ENCODE measurements around the gene SSC5D.
"Not testable (repeated sequence)": the region's sequence is repeated elsewhere in the genome, so short reads cannot be mapped to it uniquely, and the experiment has no call there.

SSC5D gene

DNA sequence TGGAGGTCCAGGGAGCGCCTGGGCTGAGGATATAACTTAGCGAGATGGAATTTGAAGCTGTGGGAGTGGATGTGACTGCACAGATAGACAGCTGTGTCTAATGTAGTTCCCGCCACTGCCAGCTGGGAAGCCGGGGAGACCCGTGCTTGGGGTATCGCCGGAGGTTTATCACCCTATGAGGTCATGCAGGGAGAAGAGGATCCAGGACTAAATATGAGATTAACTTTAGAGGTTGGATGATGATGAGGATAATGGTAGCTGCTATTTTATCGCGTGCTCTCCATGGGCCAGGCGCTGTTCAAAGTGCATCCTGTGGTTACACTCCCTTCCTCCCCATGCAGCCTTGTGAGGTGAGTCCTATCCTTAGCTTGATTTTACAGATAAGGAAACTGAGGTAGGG lies 19.9 kb downstream of the SSC5D start:
- DNase-seq = no peak

DNA sequence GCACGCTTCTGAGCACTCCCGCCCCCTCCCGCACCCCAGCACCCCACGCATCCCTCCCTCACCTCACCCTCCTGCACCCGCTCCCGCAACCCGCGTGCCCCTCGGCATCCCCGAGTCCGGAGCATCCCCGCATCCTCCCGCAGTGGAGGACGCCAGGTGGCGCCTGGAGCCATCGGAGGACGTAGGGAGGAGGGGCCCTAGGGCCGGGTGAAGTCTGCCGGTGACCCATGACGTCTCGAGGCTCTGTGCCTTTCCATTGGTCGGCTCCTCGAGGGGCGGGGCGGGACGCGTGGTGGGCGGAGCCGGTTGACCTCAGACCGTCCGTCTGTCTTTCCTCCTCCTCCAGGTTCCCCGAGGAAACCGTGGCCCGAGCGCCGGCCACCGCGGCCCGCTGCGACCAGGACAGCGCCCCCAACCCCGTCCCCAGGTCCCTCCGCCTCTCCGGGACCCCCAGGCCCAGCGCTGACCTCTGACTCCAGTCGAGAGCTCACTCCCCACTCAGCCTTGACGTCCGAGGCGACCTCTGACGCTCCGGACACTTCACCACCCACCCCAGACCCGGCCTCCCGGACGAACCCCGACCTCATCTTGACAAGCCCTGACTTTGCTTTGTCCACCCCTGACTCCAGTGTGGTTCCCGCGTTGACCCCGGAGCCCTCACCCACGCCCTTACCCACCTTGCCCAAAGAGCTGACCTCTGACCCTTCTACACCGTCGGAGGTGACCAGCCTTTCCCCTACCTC lies 28.8 kb downstream of the SSC5D start:
- peak; percentile 92 for DNase-seq

DNA sequence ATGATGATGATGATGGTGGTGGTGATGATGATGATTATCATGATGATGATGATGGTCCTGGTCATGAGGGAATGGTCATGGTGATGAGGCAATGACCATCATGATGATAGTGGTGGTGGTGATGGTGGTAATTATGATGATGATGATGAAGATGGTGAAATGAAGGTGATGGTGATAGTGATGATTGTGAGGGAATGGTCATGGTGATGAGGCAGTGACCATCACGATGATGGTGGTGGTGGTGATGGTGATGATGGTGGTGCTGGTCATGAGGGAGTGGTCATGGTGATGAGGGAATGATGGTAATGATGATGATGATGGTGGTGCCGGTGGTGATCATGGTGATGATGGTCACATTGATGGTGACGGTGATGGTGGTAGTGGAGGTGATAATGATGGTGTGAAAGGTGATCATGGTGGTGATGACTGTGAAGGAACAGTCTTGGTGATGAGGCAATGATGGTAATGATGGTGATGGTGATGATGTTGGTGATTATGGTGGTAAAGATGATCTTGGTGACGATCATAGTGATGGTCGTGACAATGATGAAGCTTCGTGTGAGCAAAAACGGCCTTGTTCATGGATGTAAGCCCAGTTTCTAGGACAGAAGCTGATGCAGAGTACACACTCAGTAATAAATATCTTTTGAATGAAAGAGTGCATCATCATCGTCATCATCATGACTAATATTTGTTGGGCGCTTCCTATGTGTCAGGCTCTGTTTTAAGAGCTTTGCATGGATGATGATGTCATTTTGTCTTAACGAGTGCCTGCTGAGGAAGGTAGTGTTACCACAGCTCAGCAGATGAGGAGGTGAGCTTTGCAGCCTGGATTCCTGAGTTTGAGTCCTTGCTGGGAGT lies 31.4 kb downstream of the SSC5D start:
- DNase-seq = no peak

DNA sequence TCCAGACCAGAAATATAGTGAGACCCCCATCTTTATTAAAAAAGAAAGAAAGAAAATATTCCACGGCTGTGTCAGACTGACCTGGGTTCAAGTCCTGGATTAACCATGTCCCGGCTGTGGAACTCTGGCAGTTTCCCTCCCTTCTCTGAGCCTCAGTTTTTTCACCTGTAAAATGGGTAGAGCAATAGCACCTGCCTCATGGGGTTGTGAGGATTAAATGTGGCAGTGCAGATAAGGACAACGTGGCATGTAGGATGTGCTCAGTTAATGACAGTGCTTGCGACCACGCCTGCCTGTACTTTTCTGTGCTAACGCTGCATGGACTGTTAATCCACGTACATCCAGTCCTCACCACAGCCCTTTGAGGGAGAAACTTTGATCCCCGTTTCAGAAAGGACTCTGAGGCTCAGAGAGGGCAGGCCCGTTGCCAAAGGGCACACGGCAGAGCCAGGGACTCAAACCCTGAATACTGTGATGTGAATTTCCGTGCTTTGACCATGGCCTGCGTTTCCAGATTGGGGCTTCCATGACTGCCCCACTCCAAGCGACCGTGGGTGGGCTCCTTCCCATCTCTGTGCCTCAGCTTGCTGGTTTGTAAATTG lies 32.6 kb downstream of the SSC5D start:
- DNase-seq = no peak

DNA sequence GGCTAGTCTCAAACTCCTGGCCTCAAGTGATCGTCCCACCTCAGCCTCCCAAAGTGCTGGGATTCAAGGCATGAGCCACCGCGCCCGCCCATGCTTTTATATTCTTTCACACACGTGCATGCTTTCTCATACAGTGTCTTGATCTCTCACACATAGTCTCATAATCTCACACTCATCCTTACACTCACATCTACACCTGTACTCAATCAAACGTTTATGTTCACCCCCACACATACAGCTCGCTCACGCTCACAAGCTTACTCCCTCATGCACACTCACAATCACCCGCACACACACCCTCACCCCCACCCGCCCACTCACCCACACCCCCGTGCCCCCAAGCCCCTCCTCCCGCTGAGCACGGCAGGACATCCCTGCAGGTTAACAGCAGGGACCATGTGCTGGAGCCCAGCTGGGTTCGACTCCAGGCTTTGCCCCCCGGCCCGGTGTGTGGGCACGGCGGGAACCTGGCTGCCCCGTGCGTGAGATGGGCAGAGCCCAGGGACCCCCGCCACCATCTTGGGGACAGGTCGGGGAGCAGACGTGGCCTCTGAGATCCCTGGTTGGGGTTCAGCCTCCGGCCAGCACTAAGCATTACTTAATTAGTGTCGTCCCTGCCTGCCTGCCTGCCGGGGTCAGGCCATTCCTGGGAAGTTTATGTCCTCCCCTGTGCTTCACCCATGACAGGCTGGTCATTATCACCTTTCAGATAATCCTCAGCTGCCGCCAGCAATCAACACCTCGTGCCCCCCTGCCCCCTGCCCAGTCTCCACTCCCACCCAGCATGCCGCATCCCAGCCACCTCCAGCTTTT lies 37.3 kb downstream of the SSC5D start:
- no peak for DNase-seq

DNA sequence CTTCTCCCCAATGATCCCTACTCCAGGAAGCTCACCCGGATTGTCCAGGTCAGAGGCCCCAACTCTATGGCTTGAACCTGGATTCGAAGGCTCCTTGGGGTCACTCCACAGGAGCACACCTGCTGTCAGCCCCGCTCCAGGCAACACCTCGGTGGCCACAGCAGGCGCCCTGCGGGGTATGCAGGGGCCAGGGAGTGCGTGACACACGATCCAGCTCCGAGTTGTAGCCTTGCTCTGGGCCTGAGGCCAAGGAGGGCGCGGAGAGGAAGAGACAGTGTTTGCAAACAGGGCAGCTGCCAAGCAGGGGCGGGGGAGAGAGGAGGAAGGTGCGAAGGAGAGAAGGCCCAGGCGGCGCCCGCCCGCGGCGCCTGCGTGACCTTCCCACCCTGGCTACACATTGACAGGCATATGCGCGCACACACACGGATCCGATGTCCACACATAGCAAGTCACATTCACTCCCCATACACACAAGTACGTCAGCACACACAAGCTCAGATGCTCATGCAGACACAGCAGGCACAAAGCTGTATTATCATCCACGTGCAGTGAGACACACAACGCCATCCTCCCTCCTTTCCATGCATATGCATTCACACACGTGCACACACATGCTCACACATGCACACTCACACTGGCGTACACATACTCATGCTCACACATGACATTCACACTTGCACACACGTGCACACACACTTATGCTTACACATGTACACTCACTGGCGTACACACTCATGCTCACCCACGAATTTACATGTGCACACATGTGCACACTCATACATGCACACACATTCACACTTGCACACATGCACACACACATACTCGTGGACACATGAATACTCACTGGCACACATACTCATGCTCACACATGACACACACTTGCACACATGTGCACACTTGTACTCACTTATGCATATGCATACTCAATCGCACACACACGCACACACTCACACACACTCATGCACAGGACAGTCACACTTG lies 38.3 kb downstream of the SSC5D start:
- DNase-seq = no peak

DNA sequence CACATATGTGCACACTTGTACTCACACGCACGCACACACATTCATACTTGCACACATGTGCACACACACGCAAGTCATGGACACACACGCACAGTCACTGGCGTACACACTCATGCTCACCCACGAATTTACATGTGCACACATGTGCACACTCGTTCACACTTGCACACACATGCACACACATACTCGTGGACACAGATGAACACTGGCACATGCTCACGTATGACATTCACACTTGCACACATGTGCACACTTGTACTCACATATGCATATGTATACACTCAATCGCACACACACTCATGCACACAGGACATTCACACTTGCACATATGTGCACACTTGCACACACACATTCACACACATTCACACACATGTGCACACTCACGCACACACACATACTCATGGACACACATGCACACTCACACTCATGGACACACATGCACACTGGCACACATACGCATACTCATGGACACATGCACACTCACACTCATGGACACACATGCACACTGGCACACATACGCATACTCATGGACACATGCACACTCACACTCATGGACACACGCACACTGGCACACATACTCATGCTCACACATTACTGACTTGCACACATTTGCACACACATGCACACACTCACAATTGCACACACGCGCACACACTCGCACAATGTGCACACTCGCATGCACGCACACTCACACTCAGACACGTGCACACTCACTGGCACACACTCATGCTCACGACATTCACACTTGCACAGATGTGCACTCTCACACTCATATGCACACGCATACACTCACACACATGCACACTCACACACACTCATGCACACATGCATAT lies 39.2 kb downstream of the SSC5D start:
- no peak for DNase-seq

DNA sequence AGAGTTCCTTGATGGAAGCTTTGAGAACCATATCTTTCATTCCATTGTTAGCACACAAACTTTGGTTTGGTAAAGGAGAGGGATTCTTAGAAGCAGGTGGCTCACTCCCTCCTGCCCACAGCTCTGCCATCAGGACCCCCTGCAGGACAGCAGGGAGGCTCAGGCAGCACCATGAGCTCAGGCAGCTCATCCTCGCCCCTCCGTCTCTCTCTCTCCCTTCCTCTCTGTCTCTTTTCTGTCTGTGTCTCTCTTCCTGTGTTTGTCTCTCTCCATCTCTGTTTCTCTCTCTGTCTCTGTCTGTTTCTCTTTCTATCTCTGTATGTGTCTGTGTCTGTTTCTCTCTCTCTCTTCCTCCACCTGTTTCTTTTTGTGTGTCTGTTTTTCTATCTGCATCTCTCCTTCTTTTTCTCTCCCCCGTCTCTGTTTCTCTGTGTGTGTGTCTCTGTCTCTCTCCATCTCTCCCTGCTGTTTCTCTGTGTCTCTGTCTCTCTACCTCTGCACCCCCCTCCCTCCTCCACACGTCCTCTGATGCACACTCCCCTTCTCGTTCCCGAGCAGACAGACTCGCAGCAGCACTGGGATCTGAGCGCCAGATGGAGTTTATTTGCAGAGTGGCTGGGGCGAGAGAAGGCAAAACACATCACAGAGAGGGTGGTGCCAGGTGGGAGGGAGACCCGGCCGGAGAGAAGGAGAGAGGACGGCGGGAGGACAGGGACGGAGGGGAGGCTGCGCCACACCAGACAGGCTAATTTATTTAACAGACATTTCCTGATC lies 40.0 kb downstream of the SSC5D start:
- DNase-seq = no peak

DNA sequence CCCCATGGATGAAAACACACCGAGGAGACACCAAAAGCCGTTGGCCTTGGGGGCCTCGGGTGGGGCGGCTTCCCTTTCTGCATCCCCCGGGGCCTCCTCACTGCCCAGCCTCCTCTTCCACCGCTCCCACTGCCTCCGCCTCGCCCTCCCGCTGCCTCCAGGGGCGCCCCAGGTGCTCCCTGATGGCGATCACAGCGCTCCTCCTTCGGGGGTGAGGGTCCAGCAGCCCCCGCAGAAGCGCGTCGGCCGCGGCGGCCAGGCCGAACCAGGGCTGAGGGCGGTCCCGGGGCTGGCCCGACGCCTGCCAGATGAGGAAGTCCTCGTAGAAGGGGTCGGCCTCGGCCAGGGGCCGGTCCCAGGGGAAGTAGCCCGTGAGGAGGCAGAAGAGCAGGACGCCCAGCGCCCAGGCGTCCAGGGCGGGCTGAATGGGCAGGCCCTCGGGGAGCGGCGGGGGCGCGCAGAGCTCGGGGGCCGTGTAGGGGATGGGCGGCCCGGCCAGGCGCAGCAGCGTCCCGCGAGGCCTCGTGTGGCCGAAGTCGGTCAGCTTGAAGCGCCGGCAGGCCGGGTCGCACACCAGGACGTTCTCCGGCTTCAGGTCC lies 41.5 kb downstream of the SSC5D start:
- DNase-seq = no peak

DNA sequence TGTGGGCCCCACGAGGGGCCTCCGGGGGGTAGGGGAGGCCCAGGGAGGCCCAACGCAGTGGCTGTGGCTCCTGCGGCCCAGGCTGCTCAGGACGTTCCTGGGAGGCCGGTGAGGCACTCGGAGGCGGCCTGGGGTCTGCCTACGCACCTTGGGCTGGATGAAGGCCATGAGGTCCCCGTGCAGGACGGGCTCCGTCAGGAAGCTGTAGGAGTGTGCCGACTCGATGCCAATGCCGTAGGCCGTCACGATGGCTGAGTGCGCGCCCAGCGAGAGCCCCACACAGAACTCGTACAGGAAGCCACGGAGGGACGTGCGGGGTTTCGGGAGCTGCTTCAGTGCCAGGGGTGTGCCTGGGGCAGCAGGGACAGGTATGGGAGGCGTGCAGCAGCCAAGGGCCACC lies 42.8 kb downstream of the SSC5D start:
- no peak for DNase-seq

DNA sequence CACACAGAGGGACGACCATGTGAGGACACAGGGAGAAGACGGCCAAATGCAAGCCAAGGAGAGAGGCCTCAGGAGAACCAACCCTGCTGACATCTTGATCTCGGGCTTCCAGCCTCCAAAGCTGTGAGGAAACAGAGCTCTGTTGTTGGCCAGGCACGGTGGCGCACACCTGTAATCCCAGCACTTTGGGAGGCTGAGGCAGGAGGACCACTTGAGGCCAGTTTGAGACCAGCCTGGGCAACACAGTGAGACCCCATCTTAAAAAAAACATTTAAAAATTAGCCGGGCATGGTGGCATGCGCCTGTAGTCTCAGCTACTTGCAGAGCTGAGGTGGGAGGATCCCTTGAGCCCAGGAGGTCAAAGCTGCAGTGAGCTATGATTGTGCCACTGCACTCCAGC lies 46.0 kb downstream of the SSC5D start:
- DNase-seq = not testable (repeated sequence)

DNA sequence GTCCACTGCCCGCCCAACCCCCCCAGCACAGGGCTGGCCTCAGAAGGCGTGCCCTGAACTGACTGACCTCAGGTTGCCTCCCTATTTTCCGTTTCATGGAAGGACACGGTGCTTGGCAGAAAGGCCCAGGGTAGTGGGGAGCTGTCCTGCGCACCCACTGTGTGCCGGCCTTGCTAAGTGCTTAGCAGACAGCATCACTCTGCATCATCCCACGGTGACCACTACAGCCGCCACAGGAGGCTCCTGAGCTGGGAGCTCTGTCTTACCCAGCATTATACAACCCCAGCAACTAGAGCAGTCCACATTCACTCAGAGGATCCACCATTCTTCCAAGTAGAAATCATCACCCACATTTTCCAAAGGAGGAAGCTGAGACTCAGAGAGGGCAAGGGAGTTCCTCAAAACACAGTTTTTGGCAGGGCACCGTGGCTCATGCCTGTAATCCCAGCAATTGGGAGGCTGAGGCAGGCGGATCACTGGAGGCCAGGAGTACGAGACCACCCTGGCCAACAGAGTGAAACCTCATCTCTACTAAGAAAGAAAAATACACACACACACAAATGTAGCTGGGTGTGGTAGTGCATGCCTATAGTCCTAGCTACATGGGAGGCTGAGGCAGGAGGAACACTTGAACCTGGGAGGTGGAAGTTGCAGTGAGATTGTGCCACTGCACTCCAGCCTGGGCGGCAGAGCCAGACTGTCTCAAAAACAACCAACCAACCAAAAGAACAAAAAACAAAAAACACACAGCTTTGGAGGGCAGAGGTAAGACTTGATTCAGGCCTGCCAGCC lies 47.1 kb downstream of the SSC5D start:
- DNase-seq = no peak

DNA sequence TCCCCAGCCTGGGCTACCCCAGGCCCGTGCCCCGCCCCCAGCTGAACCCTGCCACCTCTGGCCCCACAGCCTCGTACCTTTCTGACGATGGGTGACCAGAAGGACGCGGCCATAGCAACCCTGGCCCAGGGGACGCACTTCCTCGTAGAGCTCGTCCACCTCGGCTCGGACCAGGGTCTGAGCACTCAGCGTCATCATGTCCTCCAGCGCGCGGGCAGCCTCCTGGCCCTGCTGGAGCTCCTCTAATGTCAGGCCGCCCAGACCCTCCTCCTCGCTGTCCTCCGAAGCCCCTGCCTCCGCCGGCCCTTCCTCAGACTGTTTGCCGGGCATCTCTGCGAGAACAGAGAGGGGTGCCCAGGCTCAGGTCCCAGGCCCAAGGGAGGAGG lies 47.7 kb downstream of the SSC5D start:
- DNase-seq = no peak

DNA sequence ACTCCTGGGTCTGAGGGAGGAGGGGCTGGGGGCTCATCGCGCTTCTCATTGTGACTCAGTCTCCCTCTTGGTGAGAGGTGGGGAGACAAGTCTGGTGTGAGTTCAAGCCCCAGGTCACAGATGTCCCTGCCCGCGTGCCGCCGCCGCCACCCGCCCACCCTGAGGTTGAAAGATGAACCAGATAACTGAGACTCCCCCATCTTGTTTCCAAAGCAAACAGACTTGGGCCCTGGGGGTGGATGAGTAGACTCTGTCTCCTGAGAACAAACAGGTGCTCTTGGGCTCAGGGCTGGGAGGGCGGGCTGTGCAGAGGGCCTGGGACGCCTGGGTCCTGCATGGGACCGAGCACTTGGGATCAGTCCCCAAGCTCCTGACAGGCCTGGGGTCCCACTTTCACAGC lies 48.1 kb downstream of the SSC5D start:
- DNase-seq = no peak

DNA sequence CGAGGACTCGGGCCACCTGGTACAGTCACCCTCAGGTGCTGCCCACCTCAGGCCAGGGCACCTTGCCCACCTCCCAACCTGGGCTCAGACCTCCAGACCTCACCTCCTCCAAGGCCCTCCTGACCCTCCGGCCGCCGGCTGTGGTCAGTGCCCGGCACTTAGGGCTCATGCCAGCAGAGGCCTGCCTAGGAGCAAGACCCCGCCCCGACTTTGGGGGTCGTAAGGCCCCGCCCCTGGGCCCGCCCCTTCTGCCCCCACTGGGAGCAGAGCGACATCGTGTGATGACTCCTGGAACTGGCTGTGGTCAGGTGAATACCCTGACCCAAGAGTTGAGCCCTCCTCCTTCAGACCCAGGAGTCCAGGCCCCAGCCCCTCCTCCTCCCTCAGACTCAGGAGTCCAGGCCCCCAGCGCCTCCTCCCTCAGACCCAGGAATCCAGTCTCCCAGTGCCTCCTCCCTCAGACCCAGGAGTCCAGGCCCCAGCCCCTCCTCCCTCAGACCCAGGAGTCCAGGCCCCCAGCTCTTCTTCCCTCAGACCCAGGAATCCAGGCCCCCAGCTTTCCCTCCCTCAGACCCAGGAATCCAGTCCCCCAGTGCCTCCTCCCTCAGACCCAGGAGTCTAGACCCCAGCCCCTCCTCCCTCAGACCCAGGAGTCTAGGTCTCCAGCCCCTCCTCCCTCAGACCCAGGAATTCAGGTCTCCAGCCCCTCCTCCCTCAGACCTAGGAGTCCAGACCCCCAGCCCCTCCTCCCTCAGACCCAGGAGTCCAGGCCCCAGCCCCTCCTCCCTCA lies 48.9 kb downstream of the SSC5D start, which contains the start of gene SBK2:
Gene SBK2 (minus strand): TSS at position 183 of the 790 bp plus-strand sequence. CDS start 839 bp downstream, outside the sequence.
- no peak for DNase-seq

DNA sequence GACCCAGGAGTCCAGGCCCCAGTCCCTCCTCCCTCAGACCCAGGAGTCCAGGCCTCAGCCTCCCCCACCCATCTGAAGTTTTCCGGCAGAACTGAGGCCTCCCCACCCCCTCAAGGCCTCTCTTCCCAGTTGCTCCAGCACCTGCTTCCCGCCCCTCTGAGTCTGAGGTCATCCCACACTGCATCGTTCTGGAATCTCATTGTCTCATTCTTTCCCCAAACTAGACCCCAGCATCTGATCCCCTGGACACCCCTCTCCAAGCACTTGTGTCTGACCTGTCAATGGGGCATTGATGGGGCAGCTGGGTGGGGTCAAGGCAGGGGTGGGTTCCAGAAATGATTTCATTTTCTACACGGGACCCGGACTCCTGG lies 49.5 kb downstream of the SSC5D start:
- no peak for DNase-seq

DNA sequence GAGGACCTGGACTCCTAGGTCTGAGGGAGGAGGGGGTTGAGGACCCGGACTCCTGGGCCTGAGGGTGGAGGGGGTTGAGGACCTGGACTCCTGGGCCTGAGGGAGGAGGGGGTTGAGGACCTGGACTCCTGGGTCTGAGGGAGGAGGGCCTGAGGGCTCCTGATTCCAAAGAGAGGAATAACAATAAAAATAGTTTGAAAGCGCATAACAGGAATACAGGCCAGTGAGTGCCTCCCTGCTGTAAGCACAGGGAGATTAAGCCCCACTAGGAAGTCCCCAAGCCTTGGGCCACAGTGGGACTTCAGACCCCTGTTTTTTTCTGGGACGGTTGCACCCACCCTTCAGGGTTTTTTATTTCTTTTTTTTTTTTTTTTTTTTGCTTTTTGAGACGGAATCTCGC lies 49.9 kb downstream of the SSC5D start:
- DNase-seq = no peak
